ENCODE data around the gene PPM1F. TPM values are rescaled to one million over a fixed set of nuclear protein-coding genes. Genes with fewer than 3 reads are reported as not detected.
"Not testable (repeated sequence)": the region's sequence is repeated elsewhere in the genome, so short reads cannot be mapped to it uniquely, and the experiment has no call there.

PPM1F gene
- total RNA-seq, 1 donor from 2014 or later, result 35.6 TPM

DNA sequence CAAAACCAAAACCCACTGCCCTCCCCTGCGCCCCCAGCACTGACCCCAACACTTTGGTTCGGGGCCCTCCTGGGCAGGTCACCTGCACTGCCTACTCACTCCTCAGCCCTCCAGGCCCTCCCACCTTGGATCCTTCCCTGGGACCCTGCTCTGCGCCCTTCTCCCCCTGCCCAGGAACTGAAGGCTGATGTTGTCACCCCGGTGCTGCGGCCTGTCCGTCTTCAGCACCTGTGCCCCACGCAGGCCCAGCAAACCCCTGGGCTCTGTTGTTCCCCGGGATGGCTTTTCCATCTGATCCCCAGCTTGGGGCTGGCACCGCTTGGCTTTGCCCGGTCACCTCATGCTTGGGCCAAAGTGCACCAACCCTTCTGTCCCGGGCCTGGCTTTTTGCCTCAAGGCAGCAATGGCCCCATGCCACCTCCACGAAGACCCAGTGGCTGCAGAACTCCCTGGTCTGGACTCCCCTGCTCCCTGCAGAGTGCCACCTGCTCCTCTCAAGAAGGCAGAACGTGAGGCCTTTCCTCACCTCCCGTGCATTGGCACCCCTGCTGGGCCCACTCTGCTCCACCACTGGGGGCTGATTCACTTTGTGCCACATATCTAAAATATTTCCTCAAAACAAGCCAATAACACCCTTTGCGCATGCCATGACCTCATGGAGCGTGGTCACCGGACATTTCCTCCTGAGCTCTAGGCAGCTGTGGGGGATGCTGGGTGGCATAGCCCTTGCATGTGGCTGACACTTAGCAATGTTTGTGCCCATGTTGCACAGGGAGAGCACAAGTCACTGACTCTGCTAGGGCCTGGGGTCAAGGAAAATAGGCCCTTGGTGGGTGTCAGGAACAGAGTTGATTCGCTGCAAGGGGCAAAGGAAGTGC is 8.8 kb downstream of the PPM1F start:
- peaks cover 97% of the 10 kb centered on the region for H3K4me1 ChIP-seq
- peak overlapping the region; percentile 88 for H3K27ac ChIP-seq
- no peaks in the 10 kb centered on the region for H3K27me3 ChIP-seq
- TF ChIP-seq, protein P1, sequence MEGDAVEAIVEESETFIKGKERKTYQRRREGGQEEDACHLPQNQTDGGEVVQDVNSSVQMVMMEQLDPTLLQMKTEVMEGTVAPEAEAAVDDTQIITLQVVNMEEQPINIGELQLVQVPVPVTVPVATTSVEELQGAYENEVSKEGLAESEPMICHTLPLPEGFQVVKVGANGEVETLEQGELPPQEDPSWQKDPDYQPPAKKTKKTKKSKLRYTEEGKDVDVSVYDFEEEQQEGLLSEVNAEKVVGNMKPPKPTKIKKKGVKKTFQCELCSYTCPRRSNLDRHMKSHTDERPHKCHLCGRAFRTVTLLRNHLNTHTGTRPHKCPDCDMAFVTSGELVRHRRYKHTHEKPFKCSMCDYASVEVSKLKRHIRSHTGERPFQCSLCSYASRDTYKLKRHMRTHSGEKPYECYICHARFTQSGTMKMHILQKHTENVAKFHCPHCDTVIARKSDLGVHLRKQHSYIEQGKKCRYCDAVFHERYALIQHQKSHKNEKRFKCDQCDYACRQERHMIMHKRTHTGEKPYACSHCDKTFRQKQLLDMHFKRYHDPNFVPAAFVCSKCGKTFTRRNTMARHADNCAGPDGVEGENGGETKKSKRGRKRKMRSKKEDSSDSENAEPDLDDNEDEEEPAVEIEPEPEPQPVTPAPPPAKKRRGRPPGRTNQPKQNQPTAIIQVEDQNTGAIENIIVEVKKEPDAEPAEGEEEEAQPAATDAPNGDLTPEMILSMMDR (IDR thresholded peaks at IDR 0.05), result no peak
- TF ChIP-seq POLR2A (IDR thresholded peaks at IDR 0.05) (no peak), POLR2AphosphoS5 (IDR thresholded peaks at IDR 0.05; ENCODE audit: insufficient read depth in 1 of 2, low read depth in 1 of 2) (no peak)
- DNase-seq (ENCODE audit: extremely low spot score in 2 of 2), result no peak
- intact Hi-C loops (cut with DNase I), result no loop called here
- H3K9me3 ChIP-seq, result no peaks in the 10 kb centered on the region
- peaks cover 0 to 22% of the 10 kb centered on the region in 2 donors for H3K36me3 ChIP-seq
- no peak overlapping the region for H3K4me3 ChIP-seq

DNA sequence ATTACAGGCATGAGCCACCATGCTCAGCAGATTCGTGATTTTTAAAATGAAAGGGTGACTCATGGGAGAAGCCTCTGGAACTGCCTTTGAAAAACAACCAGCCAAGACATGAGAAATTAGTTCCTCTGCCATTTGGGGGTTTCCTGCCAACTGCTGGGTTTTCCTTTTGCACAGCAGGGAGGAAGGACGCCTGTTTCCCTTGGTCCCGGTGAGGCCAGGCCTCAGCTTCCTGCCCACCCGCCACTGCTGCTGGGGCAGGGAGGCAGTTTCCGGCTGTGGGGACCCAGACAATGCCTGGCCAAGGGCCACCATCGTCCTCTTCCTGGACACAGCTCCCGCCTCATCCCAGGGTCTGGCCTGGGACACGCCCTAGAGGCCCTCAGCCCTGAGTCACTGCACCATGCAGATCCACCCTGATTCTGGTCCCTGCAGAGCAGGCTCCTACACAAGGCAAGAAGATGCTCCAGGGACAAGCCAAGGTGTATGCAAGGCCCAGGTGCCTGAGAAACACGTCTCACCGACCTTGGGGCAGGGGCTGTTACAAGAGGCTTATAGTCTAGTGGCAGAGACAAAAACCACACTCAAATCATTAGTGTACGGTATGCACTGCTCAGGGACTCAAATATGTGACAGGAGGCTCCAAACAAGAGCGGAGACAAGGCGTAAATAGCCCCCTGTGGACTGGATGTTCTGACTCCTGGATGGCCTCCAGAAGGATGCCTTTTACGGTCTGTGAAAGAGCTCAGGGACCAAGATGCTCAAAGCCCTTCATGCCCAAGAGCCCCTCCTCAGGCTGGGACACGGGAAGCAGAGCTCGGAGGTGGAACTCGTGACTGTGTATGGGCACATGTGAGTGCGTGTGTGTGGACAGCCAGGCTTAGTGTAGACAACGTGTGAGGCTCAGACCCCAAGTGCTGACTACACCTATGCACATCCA is 10.0 kb downstream of the PPM1F start:
- peaks cover 0 to 22% of the 10 kb centered on the region in 2 donors for H3K36me3 ChIP-seq
- H3K27me3 ChIP-seq, result no peaks in the 10 kb centered on the region
- no peaks in the 10 kb centered on the region for H3K9me3 ChIP-seq
- no peak for DNase-seq (ENCODE audit: extremely low spot score in 2 of 2)
- peaks cover 94% of the 10 kb centered on the region for H3K4me1 ChIP-seq
- intact Hi-C loops (cut with DNase I), result no loop called here
- H3K27ac ChIP-seq, result peak overlapping the region; percentile 88
- TF ChIP-seq POLR2A (IDR thresholded peaks at IDR 0.05) (no peak), POLR2AphosphoS5 (IDR thresholded peaks at IDR 0.05; ENCODE audit: insufficient read depth in 1 of 2, low read depth in 1 of 2) (peak; percentile 88 to 90)
- TF ChIP-seq, protein P1 (IDR thresholded peaks at IDR 0.05), result peak in 1 of 3 experiments; percentile 8
- H3K4me3 ChIP-seq, result peak overlapping the region in 1 of 2 donors; percentile 13

DNA sequence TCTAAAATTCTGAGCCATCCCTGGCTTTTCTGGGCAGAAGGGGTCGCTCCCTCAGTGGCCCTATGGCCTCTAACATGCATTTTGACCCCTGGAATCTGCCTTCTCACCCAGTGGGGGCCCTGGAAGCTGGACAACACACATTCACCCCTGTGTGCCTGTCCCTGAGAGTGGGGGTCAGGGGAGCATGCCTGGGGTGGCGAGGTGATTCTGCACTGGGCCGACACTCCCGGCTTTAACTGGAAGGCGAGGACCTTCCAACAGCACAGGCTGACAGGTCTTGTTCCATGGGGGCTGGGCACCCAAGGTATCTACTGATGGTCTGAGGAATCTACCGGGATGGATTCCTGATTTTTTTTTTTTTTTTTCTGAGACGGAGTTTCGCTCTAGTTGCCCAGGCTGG is 10.7 kb downstream of the PPM1F start:
- H3K4me1 ChIP-seq, result peaks cover 94% of the 10 kb centered on the region
- TF ChIP-seq POLR2AphosphoS5 (IDR thresholded peaks at IDR 0.05; ENCODE audit: insufficient read depth in 1 of 2, low read depth in 1 of 2) (no peak), POLR2A (IDR thresholded peaks at IDR 0.05) (no peak)
- TF ChIP-seq, protein P1 (IDR thresholded peaks at IDR 0.05), result no peak
- H3K27me3 ChIP-seq, result no peaks in the 10 kb centered on the region
- peak overlapping the region; percentile 88 for H3K27ac ChIP-seq
- H3K9me3 ChIP-seq, result no peaks in the 10 kb centered on the region
- no peak overlapping the region for H3K4me3 ChIP-seq
- no peak for DNase-seq (ENCODE audit: extremely low spot score in 2 of 2)
- intact Hi-C loops (cut with DNase I), result no loop called here
- peaks cover 0 to 22% of the 10 kb centered on the region in 2 donors for H3K36me3 ChIP-seq

DNA sequence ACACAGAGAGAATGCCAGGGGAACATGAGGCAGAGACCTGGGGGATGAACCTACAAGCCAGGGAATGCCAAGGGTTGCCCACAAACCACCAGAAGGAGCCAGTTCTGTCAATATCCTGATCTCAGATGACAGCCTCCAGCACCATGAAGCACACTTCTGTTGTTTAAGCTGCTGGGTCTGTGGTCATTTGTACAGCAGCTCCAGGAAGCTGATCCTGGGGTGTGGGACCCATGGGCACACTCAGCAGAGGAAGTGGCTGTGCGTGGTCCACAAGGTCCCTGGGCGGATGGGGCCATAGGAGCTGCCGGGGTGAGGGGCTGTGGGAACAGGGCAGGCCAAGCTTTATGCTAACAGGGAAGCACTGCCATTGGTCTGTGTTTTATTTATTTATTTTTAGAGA is 12.1 kb downstream of the PPM1F start:
- no peak for DNase-seq (ENCODE audit: extremely low spot score in 2 of 2)
- Histone ChIP-seq H3K9me3 (no peaks in the 10 kb centered on the region), H3K36me3 (peaks cover 0 to 16% of the 10 kb centered on the region in 2 donors), H3K27ac (peak overlapping the region; percentile 88), H3K4me1 (peaks cover 94% of the 10 kb centered on the region), H3K27me3 (no peaks in the 10 kb centered on the region), H3K4me3 (no peak overlapping the region)
- intact Hi-C loops (cut with DNase I), result no loop called here
- TF ChIP-seq POLR2AphosphoS5 (IDR thresholded peaks at IDR 0.05; ENCODE audit: insufficient read depth in 1 of 2, low read depth in 1 of 2) (no peak), POLR2A (IDR thresholded peaks at IDR 0.05) (no peak)
- TF ChIP-seq, protein P1 (IDR thresholded peaks at IDR 0.05), result no peak

DNA sequence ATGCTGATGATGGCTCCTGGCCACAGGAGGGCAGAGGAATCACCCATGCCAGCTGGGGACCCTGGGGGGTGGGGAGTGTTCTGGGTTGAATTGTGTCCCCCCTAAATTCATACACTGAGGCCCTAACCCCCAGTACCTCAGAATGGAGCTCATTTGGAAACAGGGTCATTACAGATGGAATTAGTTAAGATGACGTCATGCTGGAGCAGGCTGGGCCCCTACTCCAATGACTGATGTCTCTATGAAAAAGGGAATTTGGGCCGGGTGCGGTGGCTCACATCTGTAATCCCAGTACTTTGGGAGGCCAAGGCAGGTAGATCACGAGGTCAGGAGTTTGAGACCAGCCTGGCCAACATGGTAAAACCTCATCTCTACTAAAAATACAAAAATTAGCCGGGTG is 12.7 kb downstream of the PPM1F start:
- intact Hi-C loops (cut with DNase I), result loop anchor here (2.0 to 5.0 kb wide), 2 partner anchors 13 to 228 kb away; partner anchors contain the start of gene PPM1F
- H3K4me3 ChIP-seq; DNase-seq (ENCODE audit: extremely low spot score in 2 of 2); H3K27me3 ChIP-seq; H3K9me3 ChIP-seq; H3K36me3 ChIP-seq: not testable (repeated sequence)
- peak overlapping the region; percentile 88 for H3K27ac ChIP-seq
- peaks cover 90% of the 10 kb centered on the region for H3K4me1 ChIP-seq
